Endothelial cell of umbilical vein (primary cell): Measurements from ENCODE around the gene WNT7B. TPM values are rescaled to one million over a fixed set of nuclear protein-coding genes. Genes with fewer than 3 reads are reported as not detected.
A peak's percentile ranks its signal among the peaks of the same experiment; 100 is the strongest.

Experiments used
- BruUV-seq: library from RNA; stranded (reverse); fragments of 400-500 nt; replicated peaks from 2 replicates; lab custom pipeline; 2021; lab: Mats Ljungman, UMichigan
- CTCF ChIA-PET: fragments of 300-600, 350-600 bp; sonication (Branson Sonifier 250); formaldehyde crosslinking; loops from one replicate; lab custom pipeline; 2021; ENCODE audit warnings: antibody characterized with exemption, inconsistent platforms; lab: Charles Lee
- POLR2A ChIA-PET: fragments of 300-600, 350-600 bp; sonication (Branson Sonifier 250); formaldehyde crosslinking; loops from one replicate; lab custom pipeline; 2021; ENCODE audit warnings: antibody characterized with exemption, inconsistent platforms; lab: Charles Lee
- DNase-seq: peaks from one replicate; pipeline ENCODE4 v3.0.0-alpha.2; 2011; ENCODE audit warnings: low read depth, low spot score
- FAIRE-seq: peaks from 2 replicates; lab custom pipeline; 2011; peaks lifted over from hg19 to GRCh38; lab: Jason Lieb, UNC
- H2AFZ ChIP-seq: 2 replicates; pipeline ENCODE4 v1.6.0; 2012; ENCODE audit warnings: low read depth, low read length, control low read depth, inconsistent platforms
- H3K27ac ChIP-seq: 2 replicates; pipeline ENCODE4 v1.5.1; 2011; ENCODE audit warnings: low read depth, mild to moderate bottlenecking, control low read depth, low read length, moderate library complexity; ENCODE audit not compliant: insufficient read depth
- H3K27me3 ChIP-seq, 2 experiments: 2 replicates each; pipeline versions ENCODE4 v1.6.0 to v1.6.1; 2011; ENCODE audit warnings: low read length in 2 of 2, mixed read lengths in 1 of 2; ENCODE audit not compliant: control insufficient read depth in 2 of 2, insufficient read depth in 2 of 2
- H3K36me3 ChIP-seq, 2 experiments: 2 replicates in 1 of 2; 3 replicates in 1 of 2; pipeline ENCODE4 v1.5.1; 2011; ENCODE audit warnings: low read length in 2 of 2, mild to moderate bottlenecking in 1 of 2, moderate library complexity in 1 of 2; ENCODE audit not compliant: control insufficient read depth in 2 of 2, insufficient read depth in 2 of 2; ENCODE audit errors: extremely low read depth in 1 of 2
- H3K4me1 ChIP-seq: 3 replicates; pipeline ENCODE4 v1.5.1; 2011; ENCODE audit warnings: mild to moderate bottlenecking, low read length; ENCODE audit not compliant: control insufficient read depth, insufficient read depth; ENCODE audit errors: extremely low read depth
- H3K4me2 ChIP-seq: 2 replicates; pipeline ENCODE4 v1.6.1; 2011; ENCODE audit warnings: low read length, control low read depth, mixed read lengths; ENCODE audit not compliant: insufficient read depth
- H3K4me3 ChIP-seq, 3 experiments: fragments of 200-600 bp in 1 of 3; sonication (generic), shearing (Covaris generic) in 1 of 3; replicated peaks in 1 of 3; 2 replicates each; pipeline ENCODE4 v1.5.1; 2011 to 2016; ENCODE audit warnings: control low read depth in 3 of 3, low read length in 3 of 3, mild to moderate bottlenecking in 2 of 3, inconsistent platforms in 1 of 3, low read depth in 1 of 3, moderate library complexity in 1 of 3; ENCODE audit not compliant: insufficient read depth in 1 of 3
- H3K79me2 ChIP-seq: 2 replicates; pipeline ENCODE4 v1.6.0; 2012; ENCODE audit warnings: low read length, inconsistent platforms; ENCODE audit not compliant: control insufficient read depth, insufficient read depth
- H3K9ac ChIP-seq: replicated peaks from 2 replicates; pipeline ENCODE3; 2011; ENCODE audit warnings: low read length, control low read depth; ENCODE audit not compliant: insufficient read depth; ENCODE audit errors: extremely low read depth
- H3K9me1 ChIP-seq: replicated peaks from 3 replicates; pipeline ENCODE4 v1.6.0; 2011; ENCODE audit warnings: mild to moderate bottlenecking, low read length; ENCODE audit not compliant: control insufficient read depth, insufficient read depth; ENCODE audit errors: extremely low read depth
- H3K9me3 ChIP-seq: replicated peaks from 2 replicates; pipeline ENCODE4 v1.5.1; 2012; ENCODE audit warnings: low read length, inconsistent platforms; ENCODE audit not compliant: control insufficient read depth, insufficient read depth
- H4K20me1 ChIP-seq: replicated peaks from 2 replicates; pipeline ENCODE3; 2011; ENCODE audit warnings: mild to moderate bottlenecking, low read length; ENCODE audit not compliant: control insufficient read depth, insufficient read depth; ENCODE audit errors: extremely low read depth
- EZH2 ChIP-seq: IDR thresholded peaks from 2 replicates; pipeline ENCODE4 v1.6.1; 2012; ENCODE audit warnings: borderline replicate concordance, low read depth, mild to moderate bottlenecking, moderate library complexity, low read length, inconsistent platforms; ENCODE audit not compliant: severe bottlenecking
- FOS ChIP-seq: IDR thresholded peaks from 2 replicates; pipeline ENCODE4 v1.6.1; 2011; ENCODE audit warnings: mild to moderate bottlenecking, low read length, moderate library complexity, borderline replicate concordance; ENCODE audit not compliant: insufficient read depth
- GATA2 ChIP-seq: IDR thresholded peaks from 2 replicates; pipeline ENCODE4 v1.7.0; 2011; ENCODE audit warnings: low read depth, mild to moderate bottlenecking, moderate library complexity, mixed read lengths, low read length; ENCODE audit not compliant: insufficient read length, insufficient read depth
- JUN ChIP-seq: IDR thresholded peaks from 2 replicates; pipeline ENCODE4 v1.6.1; 2011; ENCODE audit warnings: borderline replicate concordance, low read depth; ENCODE audit not compliant: insufficient read length, insufficient read depth
- POLR2A ChIP-seq: IDR thresholded peaks from 2 replicates; pipeline ENCODE4 v1.6.1; 2012; ENCODE audit warnings: low read depth, mild to moderate bottlenecking, control low read depth, low read length
- dilution Hi-C: fragments of 300-500 bp; cut with MboI; formaldehyde crosslinking; loops from one replicate; pipeline ENCODE4 v1.15.0; 2019; ENCODE audit warnings: low sequenced_read_pairs; ENCODE audit not compliant: extremely low pct_ligation_motif_present
- intact Hi-C: fragments of 100-400 bp; cut with micrococcal nuclease; formaldehyde crosslinking; loops from one replicate; pipeline ENCODE4 v1.10.0; 2022
- polyA plus RNA-seq, 4 experiments: library from polyadenylated mRNA; depleted of rRNA in 3 of 4; stranded (reverse) in 3 of 4; unstranded in 1 of 4; fragments of >200 nt; gene quantifications; 2 replicates each; pipeline versions ENCODE4 v1.2.1 to v1.2.3, GENCODE V29; 2011 to 2012; ENCODE audit warnings: missing spikeins in 1 of 4
- total RNA-seq: library from RNA; stranded (reverse); gene quantifications from 2 replicates; pipeline ENCODE4 v1.2.3, GENCODE V29; 2021
- TF ChIP-seq, protein P1 (sequence below): IDR thresholded peaks from 2 replicates; pipeline ENCODE4 v1.6.1; 2011; ENCODE audit not compliant: insufficient read depth, insufficient read length
- TF ChIP-seq, protein P2 (sequence below), 2 donors: IDR thresholded peaks; 1 replicate in 1 of 2; 2 replicates in 1 of 2; pipeline ENCODE4 v1.5.1; 2011; ENCODE audit warnings: low read length in 2 of 2, mild to moderate bottlenecking in 2 of 2, moderate library complexity in 2 of 2, control low read depth in 1 of 2, inconsistent platforms in 1 of 2, low read depth in 1 of 2; ENCODE audit not compliant: insufficient read depth in 1 of 2; ENCODE audit errors: extremely low read depth in 1 of 2

WNT7B gene
- total and polyA plus RNA-seq, 2 donors (not counting 3 experiments of a cell fraction or from before 2014, with no cell fraction given) = not detected

DNA sequence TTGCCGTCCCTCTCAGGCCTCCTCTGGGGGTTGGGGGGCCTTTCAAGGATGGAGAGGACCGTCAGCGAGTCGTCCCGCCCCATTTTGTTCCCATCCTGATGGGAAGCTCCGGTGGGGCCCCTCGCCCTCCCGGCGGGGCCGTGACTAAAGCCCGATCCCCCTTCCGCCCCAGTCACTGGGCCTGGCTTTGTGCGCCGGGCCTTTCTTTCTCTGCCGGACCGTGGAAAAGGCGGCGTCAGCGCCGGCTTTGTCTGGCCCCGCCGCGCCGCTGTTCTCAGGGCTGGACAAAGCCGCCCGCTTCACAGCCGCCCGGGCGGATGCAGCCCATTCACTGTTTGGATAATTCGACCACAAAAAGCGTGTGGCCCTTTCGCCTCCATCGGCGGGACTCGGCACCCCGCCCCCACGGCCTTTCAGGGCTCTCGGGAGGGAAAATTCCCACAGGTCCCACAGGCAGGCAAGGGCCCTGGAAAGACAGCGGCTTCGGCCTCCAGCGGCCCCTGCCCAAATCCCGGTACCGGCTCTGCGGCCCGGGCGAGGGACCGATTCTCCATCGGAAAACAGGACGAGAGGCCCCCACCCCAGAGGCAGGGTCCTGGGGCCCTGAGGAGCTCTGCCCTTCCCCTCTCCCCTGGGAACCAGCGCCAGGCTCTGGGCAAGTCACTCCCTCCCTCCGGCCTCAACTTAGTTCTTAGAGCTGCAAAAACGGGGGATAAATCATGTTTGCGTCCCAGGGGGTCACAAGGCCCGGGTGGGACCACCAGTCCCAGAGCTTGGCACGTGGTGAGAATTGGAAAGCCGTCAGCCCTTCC, 87.2 kb downstream of the WNT7B start:
- no TSS peak for BruUV-seq
- dilution Hi-C loops (no loop called here), intact Hi-C loops (no loop called here)
- H3K27ac ChIP-seq = no peak overlapping the region
- H3K4me1 ChIP-seq = no peaks in the 10 kb centered on the region
- FAIRE-seq (no peak), DNase-seq (no peak)
- no peak for TF ChIP-seq POLR2A
- TF ChIP-seq, protein P1, sequence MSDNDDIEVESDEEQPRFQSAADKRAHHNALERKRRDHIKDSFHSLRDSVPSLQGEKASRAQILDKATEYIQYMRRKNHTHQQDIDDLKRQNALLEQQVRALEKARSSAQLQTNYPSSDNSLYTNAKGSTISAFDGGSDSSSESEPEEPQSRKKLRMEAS = no peak
- no peak for TF ChIP-seq FOS
- TF ChIP-seq GATA2 = no peak
- TF ChIP-seq EZH2 = peak; percentile 46
- TF ChIP-seq JUN = no peak
- TF ChIP-seq, protein P2, sequence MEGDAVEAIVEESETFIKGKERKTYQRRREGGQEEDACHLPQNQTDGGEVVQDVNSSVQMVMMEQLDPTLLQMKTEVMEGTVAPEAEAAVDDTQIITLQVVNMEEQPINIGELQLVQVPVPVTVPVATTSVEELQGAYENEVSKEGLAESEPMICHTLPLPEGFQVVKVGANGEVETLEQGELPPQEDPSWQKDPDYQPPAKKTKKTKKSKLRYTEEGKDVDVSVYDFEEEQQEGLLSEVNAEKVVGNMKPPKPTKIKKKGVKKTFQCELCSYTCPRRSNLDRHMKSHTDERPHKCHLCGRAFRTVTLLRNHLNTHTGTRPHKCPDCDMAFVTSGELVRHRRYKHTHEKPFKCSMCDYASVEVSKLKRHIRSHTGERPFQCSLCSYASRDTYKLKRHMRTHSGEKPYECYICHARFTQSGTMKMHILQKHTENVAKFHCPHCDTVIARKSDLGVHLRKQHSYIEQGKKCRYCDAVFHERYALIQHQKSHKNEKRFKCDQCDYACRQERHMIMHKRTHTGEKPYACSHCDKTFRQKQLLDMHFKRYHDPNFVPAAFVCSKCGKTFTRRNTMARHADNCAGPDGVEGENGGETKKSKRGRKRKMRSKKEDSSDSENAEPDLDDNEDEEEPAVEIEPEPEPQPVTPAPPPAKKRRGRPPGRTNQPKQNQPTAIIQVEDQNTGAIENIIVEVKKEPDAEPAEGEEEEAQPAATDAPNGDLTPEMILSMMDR (IDR thresholded peaks at IDR 0.05; ENCODE audit: extremely low read depth in 1 of 2, insufficient read depth in 1 of 2, low read depth in 1 of 2, low read length in 2 of 2) = no peak
- H3K79me2 ChIP-seq = no peaks in the 10 kb centered on the region
- no peak overlapping the region for H3K4me2 ChIP-seq
- no peak overlapping the region for H2AFZ ChIP-seq
- H3K4me3 ChIP-seq = no peak overlapping the region
- no peaks in the 10 kb centered on the region for H4K20me1 ChIP-seq
- CTCF ChIA-PET = no interaction called here
- POLR2A ChIA-PET = no interaction called here
- H3K9ac ChIP-seq = no peak overlapping the region
- peaks cover 0 to 3% of the 10 kb centered on the region in 2 experiments for H3K27me3 ChIP-seq
- H3K36me3 ChIP-seq = no peaks in the 10 kb centered on the region
- no peaks in the 10 kb centered on the region for H3K9me3 ChIP-seq
- H3K9me1 ChIP-seq = no peaks in the 10 kb centered on the region
